Measurements from ENCODE around the gene BCHE.

DNA sequence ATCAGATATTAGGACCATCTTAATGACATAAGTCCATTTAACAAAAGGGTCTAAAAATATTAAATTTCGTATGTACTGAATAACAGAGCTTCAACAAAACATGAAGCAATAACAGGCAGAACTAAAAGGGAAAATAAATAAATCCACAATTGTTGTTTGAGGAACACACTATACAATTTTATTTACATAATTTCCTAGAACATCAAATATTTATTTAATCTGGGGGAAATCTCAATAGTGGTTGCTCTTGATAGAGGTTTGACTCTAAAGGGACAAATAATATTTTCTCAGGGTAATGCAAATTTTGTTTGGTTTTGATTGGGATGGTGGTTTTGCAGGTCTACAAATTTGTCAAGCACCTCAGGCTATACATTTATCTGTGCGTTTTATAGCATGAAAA lies 90.3 kb downstream of the BCHE start:
- TF ChIP-seq POLR2A (IDR thresholded peaks at IDR 0.05): no peak
- TF ChIP-seq, protein P1, sequence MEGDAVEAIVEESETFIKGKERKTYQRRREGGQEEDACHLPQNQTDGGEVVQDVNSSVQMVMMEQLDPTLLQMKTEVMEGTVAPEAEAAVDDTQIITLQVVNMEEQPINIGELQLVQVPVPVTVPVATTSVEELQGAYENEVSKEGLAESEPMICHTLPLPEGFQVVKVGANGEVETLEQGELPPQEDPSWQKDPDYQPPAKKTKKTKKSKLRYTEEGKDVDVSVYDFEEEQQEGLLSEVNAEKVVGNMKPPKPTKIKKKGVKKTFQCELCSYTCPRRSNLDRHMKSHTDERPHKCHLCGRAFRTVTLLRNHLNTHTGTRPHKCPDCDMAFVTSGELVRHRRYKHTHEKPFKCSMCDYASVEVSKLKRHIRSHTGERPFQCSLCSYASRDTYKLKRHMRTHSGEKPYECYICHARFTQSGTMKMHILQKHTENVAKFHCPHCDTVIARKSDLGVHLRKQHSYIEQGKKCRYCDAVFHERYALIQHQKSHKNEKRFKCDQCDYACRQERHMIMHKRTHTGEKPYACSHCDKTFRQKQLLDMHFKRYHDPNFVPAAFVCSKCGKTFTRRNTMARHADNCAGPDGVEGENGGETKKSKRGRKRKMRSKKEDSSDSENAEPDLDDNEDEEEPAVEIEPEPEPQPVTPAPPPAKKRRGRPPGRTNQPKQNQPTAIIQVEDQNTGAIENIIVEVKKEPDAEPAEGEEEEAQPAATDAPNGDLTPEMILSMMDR (IDR thresholded peaks at IDR 0.05): no peak
- TF ChIP-seq POLR2AphosphoS5 (IDR thresholded peaks at IDR 0.05; ENCODE audit: insufficient read depth in 1 of 2, low read depth in 1 of 2): no peak

Data from vagina (tissue), 2 donors.